ENCODE measurements around the gene HDGFL3.
"Not testable (repeated sequence)": the region's sequence is repeated elsewhere in the genome, so short reads cannot be mapped to it uniquely, and the experiment has no call there.

Gene HDGFL3

GRCh38 chr15:83207660-83208366, at the start of gene HDGFL3:
HDGFL3 (minus strand) TSS chr15:83207823; CDS start chr15:83207414, 409 bp downstream.
- Mint-ChIP-seq H3K4me3 (peak within 1 kb of the TSS; percentile 92), H3K36me3 (ENCODE audit: low read depth) (peaks cover 6% of the 10 kb centered on the region), H3K27ac (no peak within 1 kb of the TSS), H3K27me3 (ENCODE audit: low read depth) (peaks cover 36% of the 10 kb centered on the region), H3K4me1 (ENCODE audit: low read depth) (peaks cover 7% of the 10 kb centered on the region), H3K9me3 (no peaks in the 10 kb centered on the region)
- peak; percentile 11 for DNase-seq (ENCODE audit: low spot score)

GRCh38 chr15:83250781-83251180, 43.2 kb upstream of the HDGFL3 start:
- no peak for DNase-seq (ENCODE audit: low spot score)
- H3K4me1 Mint-ChIP-seq (ENCODE audit: low read depth) = no peaks in the 10 kb centered on the region
- no peak overlapping the region for H3K27ac Mint-ChIP-seq
- H3K4me3 Mint-ChIP-seq = no peak overlapping the region
- no peaks in the 10 kb centered on the region for H3K36me3 Mint-ChIP-seq (ENCODE audit: low read depth)
- H3K9me3 Mint-ChIP-seq = no peaks in the 10 kb centered on the region
- peaks cover 28% of the 10 kb centered on the region for H3K27me3 Mint-ChIP-seq (ENCODE audit: low read depth)

GRCh38 chr15:83249030-83249343, 41.4 kb upstream of the HDGFL3 start:
- Mint-ChIP-seq H3K27ac (no peak overlapping the region), H3K9me3 (no peaks in the 10 kb centered on the region), H3K4me1 (ENCODE audit: low read depth) (no peaks in the 10 kb centered on the region), H3K4me3 (no peak overlapping the region), H3K36me3 (ENCODE audit: low read depth) (no peaks in the 10 kb centered on the region), H3K27me3 (ENCODE audit: low read depth) (peaks cover 25% of the 10 kb centered on the region)
- no peak for DNase-seq (ENCODE audit: low spot score)

- DNase-seq (ENCODE audit: low spot score) = peak; percentile 5
- Mint-ChIP-seq H3K4me3 (no peak overlapping the region), H3K9me3 (no peaks in the 10 kb centered on the region), H3K27me3 (ENCODE audit: low read depth) (peaks cover 25% of the 10 kb centered on the region), H3K4me1 (ENCODE audit: low read depth) (no peaks in the 10 kb centered on the region), H3K36me3 (ENCODE audit: low read depth) (no peaks in the 10 kb centered on the region), H3K27ac (no peak overlapping the region)
Measured at GRCh38 chr15:83248151-83249029, 40.8 kb upstream of the HDGFL3 start.

GRCh38 chr15:83243634-83244033, 36.0 kb upstream of the HDGFL3 start:
- no peak for DNase-seq (ENCODE audit: low spot score)
- no peaks in the 10 kb centered on the region for H3K4me1 Mint-ChIP-seq (ENCODE audit: low read depth)
- no peaks in the 10 kb centered on the region for H3K9me3 Mint-ChIP-seq
- no peak overlapping the region for H3K27ac Mint-ChIP-seq
- peaks cover 19% of the 10 kb centered on the region for H3K27me3 Mint-ChIP-seq (ENCODE audit: low read depth)
- no peaks in the 10 kb centered on the region for H3K36me3 Mint-ChIP-seq (ENCODE audit: low read depth)
- no peak overlapping the region for H3K4me3 Mint-ChIP-seq

- no peak overlapping the region for H3K27ac Mint-ChIP-seq
- no peak overlapping the region for H3K4me3 Mint-ChIP-seq
- DNase-seq (ENCODE audit: low spot score) = no peak
- no peaks in the 10 kb centered on the region for H3K9me3 Mint-ChIP-seq
- no peaks in the 10 kb centered on the region for H3K4me1 Mint-ChIP-seq (ENCODE audit: low read depth)
- H3K27me3 Mint-ChIP-seq (ENCODE audit: low read depth) = peaks cover 4% of the 10 kb centered on the region
- no peaks in the 10 kb centered on the region for H3K36me3 Mint-ChIP-seq (ENCODE audit: low read depth)
Measured at GRCh38 chr15:83230242-83230641, 22.6 kb upstream of the HDGFL3 start.

GRCh38 chr15:83225449-83225848, 17.8 kb upstream of the HDGFL3 start:
- no peak overlapping the region for H3K4me3 Mint-ChIP-seq
- no peak overlapping the region for H3K27ac Mint-ChIP-seq
- H3K27me3 Mint-ChIP-seq (ENCODE audit: low read depth) = peaks cover 27% of the 10 kb centered on the region
- DNase-seq (ENCODE audit: low spot score) = no peak
- H3K36me3 Mint-ChIP-seq (ENCODE audit: low read depth) = no peaks in the 10 kb centered on the region
- no peaks in the 10 kb centered on the region for H3K9me3 Mint-ChIP-seq
- H3K4me1 Mint-ChIP-seq (ENCODE audit: low read depth) = no peaks in the 10 kb centered on the region

GRCh38 chr15:83221781-83222180, 14.2 kb upstream of the HDGFL3 start:
- H3K4me1 Mint-ChIP-seq (ENCODE audit: low read depth) = peaks cover 13% of the 10 kb centered on the region
- H3K36me3 Mint-ChIP-seq (ENCODE audit: low read depth); H3K27ac Mint-ChIP-seq; H3K9me3 Mint-ChIP-seq; DNase-seq (ENCODE audit: low spot score); H3K4me3 Mint-ChIP-seq: not testable (repeated sequence)
- H3K27me3 Mint-ChIP-seq (ENCODE audit: low read depth) = peaks cover 48% of the 10 kb centered on the region

DNA sequence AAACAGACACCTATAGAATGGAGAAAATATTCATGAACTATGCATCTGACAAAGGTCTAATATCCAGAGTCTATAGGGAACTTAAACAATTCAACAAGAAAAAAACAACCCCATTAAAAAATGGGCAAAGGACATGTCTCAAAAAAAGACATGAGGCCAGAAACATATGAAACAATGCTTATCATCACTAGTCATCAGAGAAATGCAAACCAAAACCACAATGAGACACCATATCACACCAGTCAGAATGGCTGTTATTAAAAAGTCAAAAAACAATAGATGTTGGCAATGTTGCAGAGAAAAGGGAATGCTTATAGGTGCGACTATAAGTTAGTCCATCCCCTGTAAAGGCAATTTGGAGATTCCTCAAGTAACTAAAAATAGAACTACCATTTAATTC, 11.4 kb upstream of the HDGFL3 start:
- H3K36me3 Mint-ChIP-seq (ENCODE audit: low read depth) = no peaks in the 10 kb centered on the region
- DNase-seq (ENCODE audit: low spot score) = no peak
- peaks cover 53% of the 10 kb centered on the region for H3K27me3 Mint-ChIP-seq (ENCODE audit: low read depth)
- H3K27ac Mint-ChIP-seq = no peak overlapping the region
- H3K9me3 Mint-ChIP-seq = peaks cover 5% of the 10 kb centered on the region
- H3K4me1 Mint-ChIP-seq (ENCODE audit: low read depth) = peaks cover 13% of the 10 kb centered on the region
- no peak overlapping the region for H3K4me3 Mint-ChIP-seq

GRCh38 chr15:83215306-83215705, 7.7 kb upstream of the HDGFL3 start:
- no peak overlapping the region for H3K27ac Mint-ChIP-seq
- peaks cover 13% of the 10 kb centered on the region for H3K4me1 Mint-ChIP-seq (ENCODE audit: low read depth)
- peaks cover 5% of the 10 kb centered on the region for H3K9me3 Mint-ChIP-seq
- no peak overlapping the region for H3K4me3 Mint-ChIP-seq
- H3K36me3 Mint-ChIP-seq (ENCODE audit: low read depth) = no peaks in the 10 kb centered on the region
- H3K27me3 Mint-ChIP-seq (ENCODE audit: low read depth) = peaks cover 49% of the 10 kb centered on the region
- DNase-seq (ENCODE audit: low spot score) = no peak

DNA sequence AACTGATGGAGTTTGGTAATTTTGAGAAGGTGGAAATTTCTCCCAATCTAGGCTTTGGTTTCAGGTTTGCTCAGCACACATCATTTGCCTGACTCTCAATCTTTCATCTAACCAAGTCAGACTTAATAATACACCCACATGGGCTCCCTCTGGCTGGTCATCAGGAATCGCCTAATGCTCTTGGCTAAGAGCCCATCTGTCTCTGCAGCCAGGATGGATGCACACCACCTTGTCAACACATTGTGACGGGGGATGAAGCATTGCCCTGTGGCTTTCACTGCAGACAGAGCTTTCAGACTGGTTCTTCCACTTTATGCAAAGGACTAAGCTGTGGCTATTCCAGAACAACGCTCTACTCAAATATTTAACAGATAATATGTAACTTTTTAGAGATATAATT, 3.0 kb upstream of the HDGFL3 start:
- Mint-ChIP-seq H3K36me3 (ENCODE audit: low read depth) (peaks cover 6% of the 10 kb centered on the region), H3K4me1 (ENCODE audit: low read depth) (peaks cover 7% of the 10 kb centered on the region), H3K27ac (no peak overlapping the region), H3K27me3 (ENCODE audit: low read depth) (peaks cover 32% of the 10 kb centered on the region), H3K4me3 (no peak overlapping the region), H3K9me3 (peaks cover 5% of the 10 kb centered on the region)
- no peak for DNase-seq (ENCODE audit: low spot score)

DNA sequence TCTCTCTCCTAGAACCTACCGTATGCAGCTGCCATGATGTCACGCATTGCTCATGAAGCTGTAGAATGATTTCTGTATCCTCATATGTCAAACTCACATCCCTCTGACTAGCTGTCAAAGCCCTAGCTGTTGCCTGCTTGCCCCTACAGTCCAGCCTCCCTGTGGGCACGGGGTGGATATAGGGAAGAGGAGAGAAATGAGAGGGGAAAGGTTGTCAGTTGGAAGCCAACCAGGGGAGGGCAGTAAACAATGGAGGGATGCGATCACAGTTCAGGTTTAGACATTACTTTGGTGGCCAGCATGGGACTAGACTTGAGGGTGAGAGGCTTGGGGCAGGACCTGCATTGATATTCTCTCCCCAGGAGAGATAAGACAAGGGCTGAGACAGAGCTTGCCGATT, 1.7 kb upstream of the HDGFL3 start:
- peaks cover 38% of the 10 kb centered on the region for H3K27me3 Mint-ChIP-seq (ENCODE audit: low read depth)
- H3K27ac Mint-ChIP-seq = no peak overlapping the region

GRCh38 chr15:83208367-83208661, 691 bp upstream of the HDGFL3 start:
- no peak overlapping the region for H3K27ac Mint-ChIP-seq
- no peak for DNase-seq (ENCODE audit: low spot score)
- no peaks in the 10 kb centered on the region for H3K9me3 Mint-ChIP-seq
- H3K4me1 Mint-ChIP-seq (ENCODE audit: low read depth) = peaks cover 7% of the 10 kb centered on the region
- H3K36me3 Mint-ChIP-seq (ENCODE audit: low read depth) = peaks cover 6% of the 10 kb centered on the region
- peaks cover 36% of the 10 kb centered on the region for H3K27me3 Mint-ChIP-seq (ENCODE audit: low read depth)
- H3K4me3 Mint-ChIP-seq = no peak overlapping the region

More for the DNA sequence above, 1.7 kb upstream of the HDGFL3 start:
- DNase-seq (ENCODE audit: low spot score) = no peak
- H3K9me3 Mint-ChIP-seq = no peaks in the 10 kb centered on the region
- no peak overlapping the region for H3K4me3 Mint-ChIP-seq
- H3K4me1 Mint-ChIP-seq (ENCODE audit: low read depth) = peaks cover 7% of the 10 kb centered on the region
- peaks cover 6% of the 10 kb centered on the region for H3K36me3 Mint-ChIP-seq (ENCODE audit: low read depth)

GRCh38 chr15:83207009-83207659, 489 bp downstream of the HDGFL3 start:
- H3K27ac Mint-ChIP-seq = no peak overlapping the region
- no peak overlapping the region for H3K4me3 Mint-ChIP-seq
- H3K9me3 Mint-ChIP-seq = no peaks in the 10 kb centered on the region
- H3K27me3 Mint-ChIP-seq (ENCODE audit: low read depth) = peaks cover 35% of the 10 kb centered on the region
- DNase-seq (ENCODE audit: low spot score) = peak; percentile 12
- peaks cover 6% of the 10 kb centered on the region for H3K36me3 Mint-ChIP-seq (ENCODE audit: low read depth)
- peaks cover 7% of the 10 kb centered on the region for H3K4me1 Mint-ChIP-seq (ENCODE audit: low read depth)
